OCI-LY1 (cell line): Measurements from ENCODE around the gene EDC4.

Experiments
- CTCF ChIP-seq: fragments of 200-600 bp; sonication (generic), shearing (Covaris generic); IDR thresholded peaks from 2 replicates; pipeline ENCODE4 v1.5.1; 2017; ENCODE audit warnings: mild to moderate bottlenecking, antibody characterized with exemption, low read length, moderate library complexity, mixed read lengths
- EZH2 ChIP-seq: fragments of 200-600 bp; sonication (generic), shearing (Covaris generic); IDR thresholded peaks from 2 replicates; pipeline ENCODE4 v1.8.0; 2017; ENCODE audit warnings: borderline replicate concordance, mixed run types, mild to moderate bottlenecking, antibody characterized with exemption, low read length, moderate library complexity, mixed read lengths

GRCh38 chr16:67848118-67848517 is 24.7 kb upstream of the EDC4 start:
- no peak for TF ChIP-seq CTCF
- no peak for TF ChIP-seq EZH2
